GM19023 (cell line): ENCODE data around the gene MED4.
A peak's percentile ranks its signal among the peaks of the same experiment; 100 is the strongest.
"Not testable (repeated sequence)": the region's sequence is repeated elsewhere in the genome, so short reads cannot be mapped to it uniquely, and the experiment has no call there.

Experiments used
- ATAC-seq: cut with Tn5 transposase; IDR thresholded peaks from one replicate; pipeline ENCODE4 v1.9.1; 2021; ENCODE audit warnings: mild to moderate bottlenecking, moderate library complexity; ENCODE audit not compliant: unreplicated experiment

The MED4 gene

GRCh38 chr13:48096670-48097069 is 1.8 kb upstream of the MED4 start:
- no peak for ATAC-seq

- ATAC-seq = peak; percentile 8
Observed at GRCh38 chr13:48094404-48094780, 512 bp downstream of the MED4 start.

- no peak for ATAC-seq
Observed at GRCh38 chr13:48093588-48093987, 1.3 kb downstream of the MED4 start.

- ATAC-seq = no peak
Observed at GRCh38 chr13:48086272-48086671, 8.6 kb downstream of the MED4 start.

GRCh38 chr13:48081739-48082138 is 13.2 kb downstream of the MED4 start:
- no peak for ATAC-seq

GRCh38 chr13:48078251-48078656 is 16.6 kb downstream of the MED4 start:
- peak; percentile 96 for ATAC-seq

- ATAC-seq = no peak
Observed at GRCh38 chr13:48074006-48074405, 20.9 kb downstream of the MED4 start.

GRCh38 chr13:48072787-48073186 is 22.1 kb downstream of the MED4 start:
- ATAC-seq = no peak

- no peak for ATAC-seq
Observed at GRCh38 chr13:48072304-48072703, 22.6 kb downstream of the MED4 start.

GRCh38 chr13:48070942-48071341 is 24.0 kb downstream of the MED4 start:
- ATAC-seq = no peak

GRCh38 chr13:48069573-48069972 is 25.3 kb downstream of the MED4 start:
- no peak for ATAC-seq

- ATAC-seq = no peak
Observed at GRCh38 chr13:48068952-48069351, 26.0 kb downstream of the MED4 start.

- no peak for ATAC-seq
Observed at GRCh38 chr13:48068036-48068435, 26.9 kb downstream of the MED4 start.

GRCh38 chr13:48066310-48066989 is 28.5 kb downstream of the MED4 start:
- peak; percentile 63 for ATAC-seq

GRCh38 chr13:48059951-48060350 is 35.0 kb downstream of the MED4 start:
- ATAC-seq = not testable (repeated sequence)

GRCh38 chr13:48058536-48058935 is 36.4 kb downstream of the MED4 start:
- not testable (repeated sequence) for ATAC-seq

- ATAC-seq = no peak
Observed at GRCh38 chr13:48055712-48056111, 39.2 kb downstream of the MED4 start.

GRCh38 chr13:48054601-48055000 is 40.3 kb downstream of the MED4 start:
- no peak for ATAC-seq

GRCh38 chr13:48050550-48050949 is 44.4 kb downstream of the MED4 start:
- no peak for ATAC-seq

GRCh38 chr13:48043789-48044503 is 51.0 kb downstream of the MED4 start:
- no peak for ATAC-seq

- no peak for ATAC-seq
Observed at GRCh38 chr13:48042894-48043293, 52.0 kb downstream of the MED4 start.

GRCh38 chr13:48040896-48041295 is 54.0 kb downstream of the MED4 start:
- ATAC-seq = no peak

- no peak for ATAC-seq
Observed at GRCh38 chr13:48040049-48040448, 54.9 kb downstream of the MED4 start.
